HG03457 (cell line): ENCODE data around the gene PDRG1.

Source experiments
- ATAC-seq: cut with Tn5 transposase; IDR thresholded peaks from one replicate; pipeline ENCODE4 v1.9.1; 2021; ENCODE audit warnings: moderate number of reproducible peaks; ENCODE audit not compliant: unreplicated experiment

The PDRG1 gene

GRCh38 chr20:31967830-31968249, 16.0 kb upstream of the PDRG1 start, which contains the start of gene XKR7:
Gene XKR7, plus strand, starts transcription at chr20:31968151. Its CDS starts 25 bp downstream, at chr20:31968176.
- no peak for ATAC-seq

GRCh38 chr20:31966991-31967655, 15.3 kb upstream of the PDRG1 start:
- no peak for ATAC-seq

DNA sequence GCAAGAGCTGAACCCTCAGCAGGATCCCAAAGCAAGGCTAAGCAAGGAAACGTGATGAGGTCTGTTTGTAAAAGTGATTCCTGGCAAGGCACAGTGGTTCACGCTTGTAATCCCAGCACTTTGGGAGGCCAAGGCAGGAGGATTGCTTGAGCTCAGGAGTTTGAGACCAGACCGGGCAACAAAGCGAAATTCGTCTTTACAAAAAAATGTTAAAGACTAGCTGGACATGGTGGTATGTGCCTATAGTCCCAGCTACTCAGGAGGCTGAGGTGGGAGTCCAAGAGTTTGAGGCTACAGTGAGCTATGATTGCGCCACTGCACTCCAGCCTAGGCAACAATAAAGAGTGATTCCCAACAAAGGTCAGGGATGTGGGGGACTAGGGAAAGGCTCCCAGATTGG, 12.0 kb upstream of the PDRG1 start:
- no peak for ATAC-seq

- no peak for ATAC-seq
These were observed 10.9 kb upstream of the PDRG1 start for GRCh38 chr20:31962761-31963160.

- ATAC-seq = no peak
These were observed 5.0 kb upstream of the PDRG1 start for GRCh38 chr20:31956556-31957526.

GRCh38 chr20:31954500-31954899, 2.7 kb upstream of the PDRG1 start:
- ATAC-seq = no peak

GRCh38 chr20:31953556-31954148, 1.8 kb upstream of the PDRG1 start:
- no peak for ATAC-seq

DNA sequence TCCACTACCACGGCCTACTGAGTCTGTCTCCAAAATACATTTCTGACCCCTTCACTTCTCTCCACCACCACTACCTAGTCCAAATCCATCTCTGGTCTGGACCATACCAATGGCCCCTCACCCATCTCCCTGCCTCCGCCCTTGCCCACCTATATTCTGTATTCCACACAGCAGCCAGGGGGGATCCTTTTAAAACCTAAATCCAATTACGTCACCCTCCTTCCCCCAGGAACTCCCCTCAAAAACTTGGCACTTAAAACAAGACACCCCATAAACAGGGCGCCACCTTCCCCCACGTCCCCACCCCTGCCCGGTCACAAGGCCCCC, 680 bp downstream of the PDRG1 start:
- ATAC-seq = no peak

DNA sequence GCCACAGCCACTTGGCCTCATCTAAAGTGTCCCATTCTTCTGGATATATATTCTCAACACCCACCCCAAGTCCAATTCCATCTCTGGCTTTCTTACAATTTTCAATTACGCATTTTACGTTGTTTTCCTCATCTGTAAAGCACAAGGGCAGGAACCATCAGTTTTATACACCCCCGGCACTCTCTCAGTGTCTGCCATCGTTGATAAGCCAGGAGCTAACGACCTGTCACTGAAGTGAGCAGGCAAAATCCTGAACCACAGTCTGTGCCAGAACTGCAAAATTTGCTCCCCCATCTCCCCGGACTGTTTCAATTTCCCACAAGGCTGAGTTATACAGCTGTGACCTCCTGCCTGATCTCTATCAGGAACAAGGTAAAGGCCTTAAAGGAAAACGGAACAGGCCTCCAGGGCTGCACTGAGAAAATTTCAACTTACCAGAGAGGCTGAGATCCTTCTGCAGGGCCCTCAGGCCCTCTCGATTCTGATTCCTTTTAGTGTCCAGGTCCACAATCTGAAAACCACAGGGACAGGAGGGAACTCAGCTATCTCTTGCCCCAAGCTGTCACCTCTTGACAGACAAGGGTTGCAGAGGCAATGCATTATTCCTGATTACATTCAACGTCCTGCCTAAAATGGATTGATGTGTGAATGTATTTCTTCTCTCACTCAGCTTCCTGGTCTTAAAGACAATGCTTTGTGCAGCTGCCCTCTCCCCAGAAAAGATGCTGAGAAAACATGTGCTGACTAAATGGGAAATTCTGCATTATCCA, 1.8 kb downstream of the PDRG1 start:
- no peak for ATAC-seq

- ATAC-seq = no peak
These were observed 3.8 kb downstream of the PDRG1 start for GRCh38 chr20:31948008-31948407.

- ATAC-seq = no peak
These were observed 6.1 kb downstream of the PDRG1 start for GRCh38 chr20:31945785-31946184.

GRCh38 chr20:31945319-31945718, 6.5 kb downstream of the PDRG1 start:
- ATAC-seq = no peak

GRCh38 chr20:31943052-31943471, 8.8 kb downstream of the PDRG1 start:
- ATAC-seq = no peak

- no peak for ATAC-seq
These were observed 12.2 kb downstream of the PDRG1 start for GRCh38 chr20:31939661-31940060.

DNA sequence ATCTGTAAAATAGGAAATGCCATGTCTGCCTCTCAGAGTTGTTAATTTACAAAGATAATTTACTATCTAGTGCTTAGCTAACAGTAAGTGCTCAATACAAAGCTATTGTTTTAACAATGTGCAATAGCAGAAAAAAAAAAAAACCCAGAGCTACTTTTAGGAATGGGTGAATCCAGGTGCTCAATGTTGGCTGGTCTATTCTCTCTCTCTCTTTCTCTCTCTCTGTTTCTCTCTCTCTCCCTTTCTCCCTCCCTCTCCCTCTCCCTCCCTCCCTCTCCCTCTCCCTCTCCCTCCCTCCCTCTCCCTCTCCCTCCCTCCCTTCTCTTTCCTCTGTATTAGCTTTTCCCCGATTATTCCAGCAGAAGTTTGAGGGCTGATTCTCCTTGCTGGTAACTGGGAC, 14.0 kb downstream of the PDRG1 start:
- no peak for ATAC-seq

DNA sequence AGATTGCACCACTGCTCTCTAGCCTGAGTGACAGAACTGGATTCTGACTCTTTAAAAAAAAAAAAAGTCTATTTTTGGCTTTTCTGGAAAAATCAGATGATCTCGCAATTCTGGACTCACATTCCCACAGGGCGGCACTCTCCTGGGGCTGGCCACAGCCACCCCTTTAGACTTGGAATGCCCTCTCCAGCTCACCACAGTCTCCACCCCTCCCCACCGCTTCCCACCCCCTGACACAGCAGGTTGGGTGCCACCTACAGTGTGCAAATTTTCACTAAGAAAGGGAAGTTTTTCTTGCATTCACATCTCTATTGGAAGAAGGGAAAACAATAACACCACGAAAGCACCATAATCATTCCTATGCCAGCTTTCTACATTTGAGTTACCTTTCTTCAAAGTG, 15.4 kb downstream of the PDRG1 start:
- ATAC-seq = no peak

GRCh38 chr20:31934968-31935764, 16.7 kb downstream of the PDRG1 start:
- no peak for ATAC-seq

- no peak for ATAC-seq
These were observed 17.4 kb downstream of the PDRG1 start for GRCh38 chr20:31934491-31934890.

GRCh38 chr20:31933698-31934097, 18.1 kb downstream of the PDRG1 start:
- no peak for ATAC-seq

GRCh38 chr20:31930779-31931178, 21.1 kb downstream of the PDRG1 start:
- ATAC-seq = no peak
